D721Med (cell line): ENCODE results near the gene PPP4C.

Experiments
- DNase-seq: peaks from one replicate; pipeline ENCODE4 v3.0.0; 2011; ENCODE audit warnings: low spot score; ENCODE audit not compliant: insufficient read length
- FAIRE-seq: peaks from 2 replicates; lab custom pipeline; 2011; peaks lifted over from hg19 to GRCh38; lab: Jason Lieb, UNC
- TF ChIP-seq, protein P1 (sequence below): IDR thresholded peaks from 2 replicates; pipeline ENCODE4 v1.5.1; 2012; ENCODE audit warnings: mild to moderate bottlenecking, control low read depth; ENCODE audit not compliant: insufficient read depth; ENCODE audit errors: missing control alignments

The PPP4C gene

DNA sequence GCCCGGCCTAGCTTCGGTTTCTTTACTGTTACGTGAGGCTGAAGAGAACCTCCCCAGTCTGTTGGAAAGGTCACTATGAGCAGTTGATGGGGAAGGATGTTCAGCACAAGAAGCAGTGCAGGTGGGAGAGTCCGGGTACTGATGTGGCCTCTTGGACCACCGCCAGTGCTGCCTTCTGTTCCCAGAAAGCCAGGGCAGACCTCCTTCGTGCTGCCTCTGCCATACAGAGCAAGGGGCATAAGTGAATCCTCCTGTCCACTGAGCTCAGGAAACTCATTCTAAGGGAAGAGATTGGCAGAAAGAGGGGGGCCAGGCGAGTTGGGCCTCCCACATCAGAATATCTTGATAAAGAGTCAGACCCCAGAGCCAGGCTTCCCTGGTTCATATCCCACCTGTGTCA, 3.7 kb downstream of the PPP4C start:
- TF ChIP-seq, protein P1, sequence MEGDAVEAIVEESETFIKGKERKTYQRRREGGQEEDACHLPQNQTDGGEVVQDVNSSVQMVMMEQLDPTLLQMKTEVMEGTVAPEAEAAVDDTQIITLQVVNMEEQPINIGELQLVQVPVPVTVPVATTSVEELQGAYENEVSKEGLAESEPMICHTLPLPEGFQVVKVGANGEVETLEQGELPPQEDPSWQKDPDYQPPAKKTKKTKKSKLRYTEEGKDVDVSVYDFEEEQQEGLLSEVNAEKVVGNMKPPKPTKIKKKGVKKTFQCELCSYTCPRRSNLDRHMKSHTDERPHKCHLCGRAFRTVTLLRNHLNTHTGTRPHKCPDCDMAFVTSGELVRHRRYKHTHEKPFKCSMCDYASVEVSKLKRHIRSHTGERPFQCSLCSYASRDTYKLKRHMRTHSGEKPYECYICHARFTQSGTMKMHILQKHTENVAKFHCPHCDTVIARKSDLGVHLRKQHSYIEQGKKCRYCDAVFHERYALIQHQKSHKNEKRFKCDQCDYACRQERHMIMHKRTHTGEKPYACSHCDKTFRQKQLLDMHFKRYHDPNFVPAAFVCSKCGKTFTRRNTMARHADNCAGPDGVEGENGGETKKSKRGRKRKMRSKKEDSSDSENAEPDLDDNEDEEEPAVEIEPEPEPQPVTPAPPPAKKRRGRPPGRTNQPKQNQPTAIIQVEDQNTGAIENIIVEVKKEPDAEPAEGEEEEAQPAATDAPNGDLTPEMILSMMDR, result no peak
- DNase-seq, result no peak
- no peak for FAIRE-seq

- no peak for DNase-seq
- TF ChIP-seq, protein P1, result no peak
- FAIRE-seq, result no peak
These were observed 6.8 kb downstream of the PPP4C start for GRCh38 chr16:30082545-30083090.

GRCh38 chr16:30083216-30084055, 7.6 kb downstream of the PPP4C start:
- FAIRE-seq (no peak), DNase-seq (no peak)
- TF ChIP-seq, protein P1, result no peak

DNA sequence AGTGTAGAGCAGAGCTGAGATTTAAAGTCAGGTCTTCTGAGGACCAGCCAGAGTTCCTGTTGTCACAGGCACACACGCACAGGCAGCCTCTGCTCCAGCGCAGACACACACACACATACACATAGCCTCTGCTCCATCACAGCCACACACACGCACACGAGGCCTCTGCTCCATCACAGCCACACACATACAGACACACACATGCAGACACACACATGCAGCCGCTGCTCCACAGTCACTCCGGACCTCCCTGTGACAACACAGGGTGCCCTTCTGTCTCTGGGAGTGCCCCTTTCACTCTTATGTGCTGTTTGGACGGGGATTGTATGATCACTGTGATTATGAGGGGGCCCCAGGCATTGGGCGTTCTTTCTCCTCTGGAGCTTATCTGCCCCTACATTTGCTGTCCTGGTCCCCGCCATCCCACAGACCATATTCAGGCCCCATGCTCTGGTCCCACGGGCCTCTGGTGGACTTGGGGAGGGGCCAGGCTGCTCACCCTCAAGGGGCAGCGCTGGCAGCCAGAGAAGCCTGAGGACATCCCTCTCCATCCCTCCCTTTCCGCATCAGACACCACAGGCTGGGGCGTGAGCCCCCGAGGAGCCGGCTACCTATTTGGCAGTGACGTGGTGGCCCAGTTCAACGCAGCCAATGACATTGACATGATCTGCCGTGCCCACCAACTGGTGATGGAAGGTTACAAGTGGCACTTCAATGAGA, 8.5 kb downstream of the PPP4C start:
- TF ChIP-seq, protein P1, result no peak
- no peak for FAIRE-seq
- no peak for DNase-seq

DNA sequence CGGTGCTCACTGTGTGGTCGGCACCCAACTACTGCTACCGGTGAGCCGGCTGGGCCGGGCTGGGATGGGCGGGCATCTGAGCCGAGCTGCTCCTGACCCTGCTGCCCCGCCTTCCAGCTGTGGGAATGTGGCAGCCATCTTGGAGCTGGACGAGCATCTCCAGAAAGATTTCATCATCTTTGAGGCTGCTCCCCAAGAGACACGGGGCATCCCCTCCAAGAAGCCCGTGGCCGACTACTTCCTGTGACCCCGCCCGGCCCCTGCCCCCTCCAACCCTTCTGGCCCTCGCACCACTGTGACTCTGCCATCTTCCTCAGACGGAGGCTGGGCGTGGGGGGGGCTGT, 9.0 kb downstream of the PPP4C start:
- FAIRE-seq (no peak), DNase-seq (no peak)
- TF ChIP-seq, protein P1, result no peak

DNA sequence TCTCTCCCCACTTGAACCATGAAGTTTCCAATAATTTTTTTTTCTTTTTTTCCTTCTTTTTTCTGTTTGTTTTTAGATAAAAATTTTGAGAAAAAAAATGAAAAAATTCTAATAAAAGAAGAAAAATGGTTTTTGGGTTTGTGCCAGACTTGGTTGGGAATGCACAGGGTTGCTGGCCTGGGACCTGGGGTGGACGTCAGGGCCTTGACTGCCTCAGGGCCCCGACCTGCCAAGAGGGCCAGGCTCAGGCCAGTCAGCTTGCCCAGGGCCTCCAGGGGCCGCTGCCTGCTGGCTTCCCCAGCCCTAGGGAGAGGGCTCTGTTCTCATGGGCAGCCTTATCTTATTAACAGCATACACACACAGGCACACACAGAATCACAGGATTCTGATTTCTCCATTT, 9.5 kb downstream of the PPP4C start:
- DNase-seq (no peak), FAIRE-seq (no peak)
- TF ChIP-seq, protein P1, result no peak
